GM19455 (cell line): ENCODE measurements around the gene TFEB.

Source experiments
- ATAC-seq: cut with Tn5 transposase; IDR thresholded peaks from one replicate; pipeline ENCODE4 v1.9.1; 2021; ENCODE audit not compliant: unreplicated experiment

The TFEB gene

DNA sequence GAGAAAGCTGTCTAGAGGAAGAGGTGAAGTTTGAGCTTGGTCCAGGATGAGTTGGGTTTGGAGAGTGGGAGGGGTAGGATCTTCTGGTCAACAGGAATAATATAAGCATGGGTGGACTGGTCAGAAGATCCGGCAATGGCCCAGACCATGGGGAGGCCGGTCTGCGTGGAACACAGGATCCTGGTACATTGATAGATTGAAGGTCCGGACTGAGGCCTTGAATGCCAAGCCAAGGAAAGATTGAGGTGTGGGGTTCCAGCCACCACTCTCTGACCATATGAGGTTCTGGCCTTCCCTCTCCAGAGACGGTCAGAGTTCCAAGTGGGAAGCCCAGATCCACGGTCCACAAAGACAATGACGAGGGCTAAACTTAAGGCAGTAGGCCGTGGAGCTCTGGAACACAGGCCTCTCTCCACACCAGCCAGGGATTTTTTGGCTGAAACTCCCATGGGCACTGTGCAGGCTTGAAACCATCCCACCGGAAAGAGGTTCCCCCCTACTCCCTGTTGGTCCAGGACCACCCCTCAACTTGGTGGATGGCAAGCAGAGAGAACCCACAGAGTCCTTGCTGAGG lies 94.0 kb downstream of the TFEB start:
- ATAC-seq = no peak

DNA sequence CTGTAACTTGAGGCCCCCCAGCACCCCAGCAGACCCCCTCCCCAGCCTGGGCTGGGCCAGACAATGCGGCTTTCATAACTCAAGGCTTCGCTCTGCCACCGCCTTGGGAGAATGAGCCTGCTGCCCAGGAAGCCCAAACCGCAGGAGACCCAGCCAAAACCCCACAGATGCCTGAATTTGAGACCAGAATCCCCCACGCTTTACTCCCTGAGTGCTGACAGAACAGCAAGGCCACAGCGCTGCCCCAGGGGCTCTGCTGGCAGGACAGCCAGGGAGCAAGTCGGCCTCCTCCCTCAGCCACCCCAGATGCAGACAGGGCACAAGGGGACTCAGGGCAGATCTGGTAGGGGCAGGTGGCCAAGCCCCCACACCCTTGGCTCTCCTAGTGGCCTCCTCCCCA lies 95.0 kb downstream of the TFEB start:
- ATAC-seq = no peak

DNA sequence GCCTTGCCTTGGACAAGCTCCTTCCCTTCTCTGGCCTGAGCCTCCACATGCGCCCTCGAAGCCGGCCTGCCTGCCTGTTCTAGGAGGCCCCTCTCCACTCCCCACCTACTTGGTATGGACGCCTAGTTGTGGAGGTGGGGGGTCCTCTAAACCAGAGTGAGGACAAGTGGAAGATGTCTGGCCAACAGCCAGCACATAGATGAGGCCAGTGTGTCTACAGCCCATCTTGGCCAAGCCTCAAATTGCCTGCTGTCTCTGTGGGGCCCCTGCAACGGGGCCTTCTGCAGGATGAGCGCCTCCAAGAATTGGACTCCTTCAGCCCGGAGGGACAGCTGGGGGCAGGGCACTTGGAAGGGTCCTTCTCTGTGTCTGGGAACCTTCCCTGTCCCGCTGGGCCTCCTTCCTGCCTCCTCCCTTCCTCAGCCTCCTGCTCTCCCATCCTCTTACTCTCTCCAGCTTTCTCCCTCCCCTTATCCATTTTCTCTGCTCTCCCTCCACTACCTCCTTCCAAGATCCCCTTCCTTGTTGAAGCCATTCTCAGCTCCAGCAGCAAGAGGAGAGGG lies 95.5 kb downstream of the TFEB start:
- no peak for ATAC-seq

DNA sequence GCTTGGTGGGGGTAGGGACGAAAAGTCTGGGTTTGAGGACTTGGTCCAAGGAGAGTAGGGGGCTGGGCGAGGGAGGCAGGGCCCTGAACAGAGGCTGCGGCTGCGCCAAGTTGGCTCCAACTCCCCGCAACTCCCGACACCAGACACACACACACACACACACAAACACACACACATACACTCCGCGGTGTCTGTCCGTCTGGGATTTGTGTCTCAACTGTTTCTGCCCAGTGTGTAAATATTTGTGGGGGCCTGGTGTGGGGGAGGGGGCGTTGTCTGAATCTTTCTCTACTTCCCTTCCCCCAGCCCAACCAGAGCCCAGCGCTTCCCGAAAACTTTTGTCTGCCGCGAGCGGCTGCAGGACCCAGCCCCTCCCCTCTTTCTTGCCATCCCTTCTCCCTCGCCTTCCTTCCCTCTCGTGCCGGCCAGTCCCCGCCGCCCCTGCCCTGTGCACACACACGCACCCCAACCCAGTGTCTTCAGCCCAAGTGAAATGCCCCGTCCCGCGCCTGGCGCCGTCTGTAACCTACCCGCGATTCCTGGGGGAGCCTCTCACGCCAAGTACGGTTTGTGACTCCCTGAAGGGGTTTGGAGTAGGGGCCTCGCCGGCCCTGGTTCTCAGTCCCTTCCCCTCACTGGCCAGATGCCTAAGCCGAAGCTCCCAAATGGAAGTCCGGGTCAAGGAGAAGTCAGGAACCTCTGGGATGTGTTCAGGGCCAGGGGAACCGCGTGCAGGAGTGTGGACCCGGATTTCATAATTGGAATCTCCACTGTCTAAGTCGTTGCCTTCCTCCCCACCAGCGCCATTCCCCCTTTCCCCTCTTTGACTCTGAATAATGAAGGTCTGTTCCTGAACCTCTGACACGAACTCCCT lies 96.2 kb downstream of the TFEB start:
- no peak for ATAC-seq

DNA sequence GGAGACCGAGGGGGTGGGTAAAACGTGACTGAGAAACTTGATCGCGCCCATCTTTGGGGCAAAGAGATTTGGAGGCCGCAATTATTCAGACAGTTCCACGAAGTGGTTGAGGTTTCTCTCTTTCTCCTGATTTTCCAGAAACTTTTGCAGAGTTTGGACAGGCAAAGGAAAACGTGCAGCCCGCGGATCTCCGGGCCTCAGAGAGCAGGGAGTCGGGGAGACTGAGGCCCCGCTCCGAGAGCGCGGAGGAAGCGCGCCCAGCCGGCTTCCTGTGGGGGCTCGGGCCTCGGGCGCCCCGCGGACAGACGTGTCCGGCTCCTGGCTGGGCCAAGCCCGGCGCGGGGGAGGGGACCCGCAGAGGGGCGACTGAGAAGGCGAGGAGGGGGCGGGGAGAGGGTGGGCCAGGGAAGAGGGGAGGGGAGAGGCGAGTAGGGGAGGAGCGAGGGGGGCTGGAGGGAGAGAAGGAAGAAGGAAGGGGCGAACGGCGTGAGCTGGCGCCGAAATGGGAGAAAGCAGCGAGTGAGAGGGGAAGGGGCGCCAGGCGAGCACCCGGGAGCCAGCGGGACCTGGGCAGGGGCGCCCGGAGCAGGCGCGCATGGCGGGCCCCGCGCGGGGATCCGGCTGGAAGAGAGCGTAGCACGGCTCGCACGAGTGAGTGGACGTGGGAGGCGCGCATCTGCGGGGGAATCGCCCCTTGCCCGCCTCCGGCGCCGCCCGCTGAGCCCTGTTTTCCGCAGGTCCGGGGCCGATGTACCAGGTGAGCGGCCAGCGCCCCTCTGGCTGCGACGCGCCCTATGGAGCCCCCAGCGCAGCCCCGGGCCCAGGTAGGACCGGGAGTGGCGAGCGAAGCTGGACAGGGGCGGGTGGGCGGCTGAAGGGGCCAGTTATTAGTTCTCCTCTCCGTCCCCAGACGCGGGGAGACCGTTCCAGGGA lies 97.1 kb downstream of the TFEB start, which contains the start of gene MDFI:
Gene MDFI (plus strand): TSS at position 467 of the 933 bp plus-strand sequence. CDS start 282 bp downstream, at position 749.
- ATAC-seq = no peak

DNA sequence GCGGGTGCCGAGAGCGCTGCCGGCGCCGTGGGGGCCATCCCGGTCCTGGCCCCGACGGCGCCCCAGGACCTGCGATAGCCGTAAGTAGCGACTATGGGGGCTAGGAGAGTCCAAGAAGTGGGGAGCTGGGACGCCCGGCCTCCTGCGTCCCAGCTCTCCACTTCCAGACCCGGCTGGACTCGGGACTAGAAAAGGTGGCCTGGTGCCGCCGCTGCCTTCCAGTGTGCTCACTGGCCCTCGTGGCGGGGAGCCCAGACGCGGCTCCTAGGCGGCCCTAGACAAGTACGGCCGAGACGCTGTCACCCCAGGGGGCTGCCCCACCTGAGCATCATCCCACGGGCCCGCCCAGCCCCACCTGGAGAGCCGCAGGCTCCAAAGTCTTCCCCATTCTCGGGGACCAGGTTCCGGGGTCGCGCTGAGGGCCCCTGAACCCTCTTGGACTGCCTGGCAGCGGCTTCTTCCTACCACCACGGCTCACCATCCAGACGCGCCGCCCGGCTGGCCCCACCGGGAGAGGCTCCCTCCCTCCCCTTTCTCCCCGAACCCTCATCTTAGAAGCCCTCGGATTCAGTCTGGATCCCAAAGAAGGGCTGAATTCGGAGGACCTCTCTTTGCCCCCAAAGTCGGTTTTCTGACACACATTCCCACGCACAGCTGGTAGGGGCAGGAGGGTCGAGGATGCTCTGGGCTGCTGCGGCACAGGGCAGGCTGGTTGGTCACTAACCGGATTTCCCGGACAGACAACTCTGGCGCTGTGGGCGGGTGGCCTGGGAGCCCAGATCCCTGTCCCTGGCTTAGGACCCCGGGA lies 98.0 kb downstream of the TFEB start:
- ATAC-seq = no peak

DNA sequence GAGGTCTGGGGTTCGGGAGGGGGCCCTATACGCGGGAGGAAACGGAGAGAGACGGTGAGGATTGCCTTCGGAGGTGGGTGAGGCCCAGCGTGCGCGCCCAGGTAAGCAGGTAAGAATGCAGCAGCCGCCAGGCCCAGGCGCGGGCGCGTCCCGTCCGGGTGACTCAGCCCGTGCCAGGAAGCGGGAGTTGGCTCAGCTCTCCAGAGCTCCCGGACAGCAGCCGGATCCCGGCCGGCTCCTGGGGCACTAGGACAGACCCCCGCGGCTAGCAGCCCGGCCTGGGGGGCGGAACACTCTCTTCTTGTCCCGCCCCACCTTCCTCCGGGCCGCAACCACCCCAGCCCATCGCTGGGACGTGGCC lies 98.6 kb downstream of the TFEB start:
- no peak for ATAC-seq

DNA sequence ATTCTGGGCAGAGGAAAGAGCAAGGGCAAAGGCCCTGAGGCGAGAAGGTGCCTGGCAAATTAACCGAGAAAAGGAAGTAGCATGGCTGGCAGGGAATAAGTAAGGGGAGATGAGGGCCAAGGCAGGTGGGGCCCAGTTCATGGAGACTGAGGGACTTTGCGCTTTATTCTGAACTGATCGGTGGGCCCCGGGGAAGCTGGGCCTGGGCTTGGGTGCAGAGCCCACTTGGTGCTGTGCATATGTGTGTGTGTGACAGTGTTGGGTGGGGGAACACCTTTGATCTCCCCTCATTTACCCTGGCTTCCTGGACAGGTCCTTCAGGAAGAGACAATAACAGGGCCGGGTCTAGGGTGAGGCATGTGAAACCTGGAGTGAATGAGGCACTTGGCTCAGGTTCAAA lies 100.0 kb downstream of the TFEB start:
- ATAC-seq = no peak

GRCh38 chr6:41634657-41635056 lies 100.8 kb downstream of the TFEB start:
- no peak for ATAC-seq
